Activated CD8-positive, alpha-beta T cell treated with anti-CD3 and anti-CD28 coated beads for 36 hours (primary cell): ENCODE data around the gene SPEF1. TPM values are rescaled to one million over a fixed set of nuclear protein-coding genes. Genes with fewer than 3 reads are reported as not detected.
A peak's percentile ranks its signal among the peaks of the same experiment; 100 is the strongest.

Experiments used
- ATAC-seq: fragments of 200-7000 bp; cut with Tn5 transposase; one replicate; pipeline ENCODE4 v1.10.0; 2021; ENCODE audit warnings: mild to moderate bottlenecking, moderate library complexity
- CTCF ChIA-PET: fragments of 350-600 bp; sonication (Branson Sonifier 250); formaldehyde crosslinking; loops from one replicate; lab custom pipeline; 2021; ENCODE audit warnings: antibody characterized with exemption; lab: Charles Lee
- POLR2A ChIA-PET: fragments of 350-600 bp; sonication (Branson Sonifier 250); formaldehyde crosslinking; loops from one replicate; lab custom pipeline; 2021; ENCODE audit warnings: antibody characterized with exemption; lab: Charles Lee
- DNase-seq: peaks from one replicate; pipeline ENCODE4 v3.0.0-alpha.2; 2020
- H3K27ac Mint-ChIP-seq: one replicate; pipeline ENCODE4 v1.8.0; 2021; ENCODE audit warnings: mild to moderate bottlenecking, mixed read lengths
- H3K27me3 Mint-ChIP-seq: one replicate; pipeline ENCODE4 v1.8.0; 2021; ENCODE audit warnings: mixed read lengths
- H3K36me3 Mint-ChIP-seq: one replicate; pipeline ENCODE4 v1.8.0; 2021; ENCODE audit warnings: low read depth, mixed read lengths
- H3K4me1 Mint-ChIP-seq: one replicate; pipeline ENCODE4 v1.8.0; 2021; ENCODE audit warnings: low read depth, mixed read lengths
- H3K4me3 Mint-ChIP-seq: one replicate; pipeline ENCODE4 v1.8.0; 2021; ENCODE audit warnings: mild to moderate bottlenecking, moderate library complexity, mixed read lengths
- H3K9me3 Mint-ChIP-seq: one replicate; pipeline ENCODE4 v1.8.0; 2021; ENCODE audit warnings: mixed read lengths
- intact Hi-C: fragments of 100-400 bp; cut with micrococcal nuclease; formaldehyde crosslinking; loops from one replicate; pipeline ENCODE4 v1.10.0; 2022
- total RNA-seq, 2 experiments: library from RNA; stranded (reverse); gene quantifications; one replicate each; pipeline ENCODE4 v1.2.3, GENCODE V29; 2021
- TF ChIP-seq, protein P1 (sequence below): fragments of 200-600 bp; IDR thresholded peaks from one replicate; pipeline ENCODE4 v1.8.0; 2022; ENCODE audit warnings: antibody characterized with exemption, mild to moderate bottlenecking

The SPEF1 gene
- total RNA-seq, 2 experiments from 2014 or later, result 0.23 TPM; not detected in 1

DNA sequence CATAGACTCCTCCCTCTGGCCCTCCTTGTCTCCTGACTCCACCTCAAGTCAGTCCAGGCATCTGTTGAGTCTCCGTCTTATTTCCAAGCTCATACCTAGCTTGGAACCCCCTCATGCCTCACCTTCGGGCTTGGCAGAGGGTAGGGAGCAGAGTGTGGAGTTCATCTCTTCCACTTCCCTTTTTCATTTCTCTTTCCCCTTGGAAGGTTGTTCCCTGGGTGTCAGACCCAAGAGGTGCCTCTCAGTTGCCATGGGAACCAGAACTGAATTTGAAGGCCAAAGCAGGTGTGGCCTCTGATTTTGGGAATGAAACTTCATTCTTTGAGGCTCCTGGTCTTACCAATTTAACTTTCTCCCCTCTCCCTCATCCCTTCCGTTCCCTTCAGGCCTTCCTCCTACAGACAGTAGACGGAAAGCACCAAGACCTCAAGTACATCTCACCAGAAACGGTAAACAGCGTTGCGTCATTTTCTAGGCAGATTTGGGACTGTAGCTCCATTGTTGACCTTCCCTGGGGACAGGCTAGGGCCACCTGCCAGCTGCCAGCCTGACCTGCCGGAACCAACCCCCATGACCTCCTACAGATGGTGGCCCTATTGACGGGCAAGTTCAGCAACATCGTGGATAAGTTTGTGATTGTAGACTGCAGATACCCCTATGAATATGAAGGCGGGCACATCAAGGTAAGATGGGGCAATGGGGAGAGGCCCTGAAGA lies 21.4 kb upstream of the SPEF1 start:
- peaks cover 63% of the 10 kb centered on the region for H3K4me1 Mint-ChIP-seq
- ChIA-PET POLR2A (no interaction called here), CTCF (interaction anchor here (0.6 kb wide), 1 partner anchor 14 kb away, joined by 3 read pairs; no protein-coding TSS in a partner anchor)
- ATAC-seq (no peak), DNase-seq (no peak)
- no peaks in the 10 kb centered on the region for H3K9me3 Mint-ChIP-seq
- H3K4me3 Mint-ChIP-seq, result no peak overlapping the region
- H3K27ac Mint-ChIP-seq, result peak overlapping the region; percentile 39
- TF ChIP-seq, protein P1, sequence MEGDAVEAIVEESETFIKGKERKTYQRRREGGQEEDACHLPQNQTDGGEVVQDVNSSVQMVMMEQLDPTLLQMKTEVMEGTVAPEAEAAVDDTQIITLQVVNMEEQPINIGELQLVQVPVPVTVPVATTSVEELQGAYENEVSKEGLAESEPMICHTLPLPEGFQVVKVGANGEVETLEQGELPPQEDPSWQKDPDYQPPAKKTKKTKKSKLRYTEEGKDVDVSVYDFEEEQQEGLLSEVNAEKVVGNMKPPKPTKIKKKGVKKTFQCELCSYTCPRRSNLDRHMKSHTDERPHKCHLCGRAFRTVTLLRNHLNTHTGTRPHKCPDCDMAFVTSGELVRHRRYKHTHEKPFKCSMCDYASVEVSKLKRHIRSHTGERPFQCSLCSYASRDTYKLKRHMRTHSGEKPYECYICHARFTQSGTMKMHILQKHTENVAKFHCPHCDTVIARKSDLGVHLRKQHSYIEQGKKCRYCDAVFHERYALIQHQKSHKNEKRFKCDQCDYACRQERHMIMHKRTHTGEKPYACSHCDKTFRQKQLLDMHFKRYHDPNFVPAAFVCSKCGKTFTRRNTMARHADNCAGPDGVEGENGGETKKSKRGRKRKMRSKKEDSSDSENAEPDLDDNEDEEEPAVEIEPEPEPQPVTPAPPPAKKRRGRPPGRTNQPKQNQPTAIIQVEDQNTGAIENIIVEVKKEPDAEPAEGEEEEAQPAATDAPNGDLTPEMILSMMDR, result no peak
- H3K36me3 Mint-ChIP-seq, result peaks cover 72% of the 10 kb centered on the region
- intact Hi-C loops, result no loop called here
- H3K27me3 Mint-ChIP-seq, result no peaks in the 10 kb centered on the region

DNA sequence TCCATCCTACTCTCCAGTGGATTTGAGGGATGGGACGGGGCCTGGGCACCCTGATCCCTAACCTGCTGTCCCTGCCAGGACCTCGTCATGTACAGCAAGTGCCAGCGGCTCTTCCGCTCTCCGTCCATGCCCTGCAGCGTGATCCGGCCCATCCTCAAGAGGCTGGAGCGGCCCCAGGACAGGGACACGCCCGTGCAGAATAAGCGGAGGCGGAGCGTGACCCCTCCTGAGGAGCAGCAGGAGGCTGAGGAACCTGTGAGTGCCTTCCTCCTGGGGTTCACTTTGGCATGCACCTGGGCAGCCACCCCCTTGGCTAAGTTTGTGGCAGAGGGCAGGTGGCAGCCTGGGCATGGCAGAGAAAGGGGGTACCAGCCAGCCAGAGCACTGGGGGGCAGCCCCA lies 20.6 kb upstream of the SPEF1 start:
- H3K27ac Mint-ChIP-seq, result no peak overlapping the region
- POLR2A ChIA-PET, result interaction anchor here (1.9 to 4.6 kb wide), 2 partner anchors 10 to 20 kb away, joined by 6 to 42 read pairs; partner anchors contain the start of gene SPEF1
- intact Hi-C loops, result no loop called here

DNA sequence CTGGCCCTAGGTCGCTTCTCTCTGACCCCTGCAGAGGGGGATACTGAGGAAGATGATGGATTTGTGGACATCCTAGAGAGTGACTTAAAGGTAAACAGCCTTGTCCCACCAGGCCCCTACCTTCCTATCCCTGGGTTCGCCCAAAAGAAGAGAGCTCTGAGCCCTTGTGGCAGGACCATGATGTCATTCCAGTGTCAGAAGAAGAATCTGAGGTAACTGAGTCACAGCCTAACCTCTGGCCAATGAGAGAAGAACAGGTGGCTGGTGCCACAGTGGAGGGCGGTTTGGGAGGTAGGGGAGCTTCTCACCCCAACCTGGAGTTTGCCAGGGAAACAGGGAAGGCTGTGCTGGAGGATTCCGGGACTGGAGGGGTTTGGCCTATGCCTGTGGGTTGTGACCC lies 20.1 kb upstream of the SPEF1 start:
- TF ChIP-seq, protein P1, result no peak
- Mint-ChIP-seq H3K4me3 (no peak overlapping the region), H3K9me3 (no peaks in the 10 kb centered on the region), H3K27ac (peak overlapping the region; percentile 24), H3K27me3 (no peaks in the 10 kb centered on the region), H3K4me1 (peaks cover 58% of the 10 kb centered on the region), H3K36me3 (peaks cover 80% of the 10 kb centered on the region)
- ChIA-PET CTCF (interaction anchor here (1.0 to 2.5 kb wide), 3 partner anchors 15 to 34 kb away, joined by 3 to 13 read pairs (median 5); partner anchors contain the start of genes ADISSP, AP5S1 and CENPB), POLR2A (interaction anchor here (0.7 to 4.6 kb wide), 5 partner anchors 10 to 354 kb away, joined by 3 to 42 read pairs (median 6); partner anchors contain the start of gene SPEF1)
- DNase-seq (no peak), ATAC-seq (no peak)
- intact Hi-C loops, result no loop called here

More for the DNA sequence above, 20.6 kb upstream of the SPEF1 start:
- TF ChIP-seq, protein P1, result no peak
- Mint-ChIP-seq H3K9me3 (no peaks in the 10 kb centered on the region), H3K4me3 (no peak overlapping the region), H3K4me1 (peaks cover 60% of the 10 kb centered on the region), H3K27me3 (no peaks in the 10 kb centered on the region), H3K36me3 (peaks cover 79% of the 10 kb centered on the region)
- CTCF ChIA-PET, result no interaction called here
- DNase-seq, result no peak
- ATAC-seq, result no peak

DNA sequence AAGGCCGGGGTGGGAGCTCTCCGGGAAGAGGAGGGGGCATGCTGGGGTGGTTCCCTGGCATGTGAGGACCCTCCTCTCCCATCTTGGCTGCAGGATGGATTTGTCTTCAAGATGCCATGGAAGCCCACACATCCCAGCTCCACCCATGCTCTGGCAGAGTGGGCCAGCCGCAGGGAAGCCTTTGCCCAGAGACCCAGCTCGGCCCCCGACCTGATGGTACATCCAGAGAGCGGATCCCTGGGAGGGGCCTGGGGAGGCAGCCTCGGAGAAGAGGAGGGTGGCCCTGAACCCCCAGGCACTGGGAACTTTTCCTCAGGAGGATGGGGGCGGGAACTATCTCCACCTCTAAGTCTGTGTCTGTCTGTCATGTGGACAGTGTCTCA lies 19.6 kb upstream of the SPEF1 start:
- TF ChIP-seq, protein P1, result no peak
- peak overlapping the region; percentile 24 for H3K27ac Mint-ChIP-seq
- intact Hi-C loops, result no loop called here
- ATAC-seq, result no peak
- DNase-seq, result no peak
- no peaks in the 10 kb centered on the region for H3K9me3 Mint-ChIP-seq
- H3K4me1 Mint-ChIP-seq, result peaks cover 58% of the 10 kb centered on the region
- CTCF ChIA-PET, result interaction anchor here (1.0 to 2.5 kb wide), 5 partner anchors 10 to 33 kb away, joined by 3 to 13 read pairs (median 5); partner anchors contain the start of genes ADISSP, AP5S1 and CENPB
- H3K4me3 Mint-ChIP-seq, result no peak overlapping the region
- H3K36me3 Mint-ChIP-seq, result peaks cover 78% of the 10 kb centered on the region
- H3K27me3 Mint-ChIP-seq, result no peaks in the 10 kb centered on the region
- POLR2A ChIA-PET, result interaction anchor here (0.7 to 4.6 kb wide), 5 partner anchors 11 to 354 kb away, joined by 3 to 42 read pairs (median 6); partner anchors contain the start of gene SPEF1
